ENCODE data around the gene LCAT. TPM values are rescaled to one million over a fixed set of nuclear protein-coding genes. Genes with fewer than 3 reads are reported as not detected.

Gene LCAT
- total RNA-seq, 2 experiments from 2014 or later: 10.7 to 14.8 TPM

- CTCF ChIA-PET: interaction anchor here (1.3 to 4.3 kb wide), 10 partner anchors 51 to 372 kb away, joined by 3 to 22 read pairs (median 6); partner anchors contain the start of genes CTCF and NRN1L
- H3K4me3 Mint-ChIP-seq: no peak overlapping the region
- H3K4me1 Mint-ChIP-seq: peaks cover 34% of the 10 kb centered on the region
- peak overlapping the region; percentile 97 for H3K27ac Mint-ChIP-seq
- H3K9me3 Mint-ChIP-seq: no peaks in the 10 kb centered on the region
- H3K36me3 Mint-ChIP-seq (ENCODE audit: low read depth): peaks cover 56% of the 10 kb centered on the region
- no peak for DNase-seq
- POLR2A ChIA-PET: interaction anchor here (0.9 to 5.2 kb wide), 18 partner anchors 11 to 153 kb away, joined by 3 to 42 read pairs (median 10); partner anchors contain the start of genes DDX28, DUS2, EDC4 and NFATC3
- no peaks in the 10 kb centered on the region for H3K27me3 Mint-ChIP-seq
These were observed 9.4 kb downstream of the LCAT start for GRCh38 chr16:67934306-67935100.

- no peaks in the 10 kb centered on the region for H3K9me3 Mint-ChIP-seq
- no peak for DNase-seq
- peaks cover 55% of the 10 kb centered on the region for H3K36me3 Mint-ChIP-seq (ENCODE audit: low read depth)
- no peak overlapping the region for H3K4me3 Mint-ChIP-seq
- peaks cover 29% of the 10 kb centered on the region for H3K4me1 Mint-ChIP-seq
- ChIA-PET POLR2A (interaction anchor here (0.6 to 5.2 kb wide), 10 partner anchors 10 to 141 kb away, joined by 3 to 42 read pairs (median 4); partner anchors contain the start of genes EDC4 and PSKH1), CTCF (interaction anchor here (2.1 to 4.3 kb wide), 2 partner anchors 50 to 117 kb away, joined by 11 to 22 read pairs; partner anchors contain the start of gene NRN1L)
- no peak overlapping the region for H3K27ac Mint-ChIP-seq
- no peaks in the 10 kb centered on the region for H3K27me3 Mint-ChIP-seq
These were observed 10.1 kb downstream of the LCAT start for GRCh38 chr16:67933805-67934204.

GRCh38 chr16:67932462-67932840 is 11.5 kb downstream of the LCAT start:
- CTCF ChIA-PET: interaction anchor here (0.9 to 1.0 kb wide), 2 partner anchors 9 to 10 kb away, joined by 4 read pairs; no protein-coding TSS in a partner anchor

GRCh38 chr16:67931712-67932461 is 12.0 kb downstream of the LCAT start, which contains the start of gene CTRL:
Gene CTRL, minus strand, starts transcription at chr16:67931862. Its CDS starts 10 bp downstream, at chr16:67931852.
- no peaks in the 10 kb centered on the region for H3K27me3 Mint-ChIP-seq
- CTCF ChIA-PET: interaction anchor here (0.9 to 1.0 kb wide), 2 partner anchors 9 to 28 kb away, joined by 3 to 4 read pairs; no protein-coding TSS in a partner anchor
- POLR2A ChIA-PET: interaction anchor here (1.0 to 5.2 kb wide), 6 partner anchors 8 to 132 kb away, joined by 3 to 42 read pairs (median 4); no protein-coding TSS in a partner anchor
- H3K4me3 Mint-ChIP-seq: no peak within 1 kb of the TSS
- H3K4me1 Mint-ChIP-seq: peaks cover 23% of the 10 kb centered on the region
- peaks cover 50% of the 10 kb centered on the region for H3K36me3 Mint-ChIP-seq (ENCODE audit: low read depth)
- no peak for DNase-seq
- peak within 1 kb of the TSS; percentile 2 for H3K27ac Mint-ChIP-seq
- no peaks in the 10 kb centered on the region for H3K9me3 Mint-ChIP-seq

More at GRCh38 chr16:67932462-67932840, 11.5 kb downstream of the LCAT start:
- peaks cover 55% of the 10 kb centered on the region for H3K36me3 Mint-ChIP-seq (ENCODE audit: low read depth)
- H3K4me1 Mint-ChIP-seq: peaks cover 28% of the 10 kb centered on the region
- H3K9me3 Mint-ChIP-seq: no peaks in the 10 kb centered on the region
- POLR2A ChIA-PET: interaction anchor here (0.9 to 5.2 kb wide), 3 partner anchors 9 to 99 kb away, joined by 3 to 42 read pairs (median 3); no protein-coding TSS in a partner anchor
- no peak for DNase-seq
- no peak overlapping the region for H3K4me3 Mint-ChIP-seq
- H3K27ac Mint-ChIP-seq: no peak overlapping the region
- H3K27me3 Mint-ChIP-seq: no peaks in the 10 kb centered on the region

GRCh38 chr16:67930678-67931211 is 13.2 kb downstream of the LCAT start:
- no peak overlapping the region for H3K4me3 Mint-ChIP-seq
- ChIA-PET POLR2A (interaction anchor here (1.0 to 1.6 kb wide), 5 partner anchors 8 to 134 kb away, joined by 3 to 5 read pairs (median 4); no protein-coding TSS in a partner anchor), CTCF (interaction anchor here (0.9 kb wide), 1 partner anchor 27 kb away, joined by 3 read pairs; no protein-coding TSS in a partner anchor)
- no peak for DNase-seq
- H3K27ac Mint-ChIP-seq: no peak overlapping the region
- peaks cover 40% of the 10 kb centered on the region for H3K36me3 Mint-ChIP-seq (ENCODE audit: low read depth)
- H3K9me3 Mint-ChIP-seq: no peaks in the 10 kb centered on the region
- peaks cover 20% of the 10 kb centered on the region for H3K4me1 Mint-ChIP-seq
- H3K27me3 Mint-ChIP-seq: no peaks in the 10 kb centered on the region

GRCh38 chr16:67930191-67930590 is 13.7 kb downstream of the LCAT start:
- H3K36me3 Mint-ChIP-seq (ENCODE audit: low read depth): peaks cover 34% of the 10 kb centered on the region
- CTCF ChIA-PET: interaction anchor here (2.2 kb wide), 1 partner anchor 110 kb away, joined by 7 read pairs; no protein-coding TSS in a partner anchor

GRCh38 chr16:67928561-67929364 is 15.2 kb downstream of the LCAT start:
- Mint-ChIP-seq H3K4me1 (peaks cover 2% of the 10 kb centered on the region), H3K27me3 (no peaks in the 10 kb centered on the region), H3K36me3 (ENCODE audit: low read depth) (peaks cover 20% of the 10 kb centered on the region), H3K4me3 (no peak overlapping the region), H3K27ac (no peak overlapping the region), H3K9me3 (no peaks in the 10 kb centered on the region)
- CTCF ChIA-PET: interaction anchor here (0.8 to 2.2 kb wide), 11 partner anchors 8 to 112 kb away, joined by 3 to 14 read pairs (median 4); no protein-coding TSS in a partner anchor
- POLR2A ChIA-PET: interaction anchor here (0.9 kb wide), 2 partner anchors 39 to 46 kb away, joined by 3 read pairs; no protein-coding TSS in a partner anchor
- DNase-seq: peak; percentile 82

More at GRCh38 chr16:67930191-67930590, 13.7 kb downstream of the LCAT start:
- Mint-ChIP-seq H3K27me3 (no peaks in the 10 kb centered on the region), H3K27ac (no peak overlapping the region), H3K9me3 (no peaks in the 10 kb centered on the region), H3K4me3 (no peak overlapping the region), H3K4me1 (peaks cover 17% of the 10 kb centered on the region)
- no peak for DNase-seq
- POLR2A ChIA-PET: interaction anchor here (1.6 kb wide), 1 partner anchor 10 kb away, joined by 4 read pairs; no protein-coding TSS in a partner anchor

- H3K36me3 Mint-ChIP-seq (ENCODE audit: low read depth): peaks cover 16% of the 10 kb centered on the region
- H3K4me3 Mint-ChIP-seq: no peak overlapping the region
- POLR2A ChIA-PET: no interaction called here
- H3K27ac Mint-ChIP-seq: peak overlapping the region; percentile 55
- CTCF ChIA-PET: interaction anchor here (0.8 to 2.2 kb wide), 10 partner anchors 9 to 112 kb away, joined by 3 to 14 read pairs (median 4); no protein-coding TSS in a partner anchor
- H3K9me3 Mint-ChIP-seq: no peaks in the 10 kb centered on the region
- no peaks in the 10 kb centered on the region for H3K27me3 Mint-ChIP-seq
- no peak for DNase-seq
- H3K4me1 Mint-ChIP-seq: no peaks in the 10 kb centered on the region
These were observed 15.8 kb downstream of the LCAT start for GRCh38 chr16:67928147-67928546.

- Mint-ChIP-seq H3K27me3 (no peaks in the 10 kb centered on the region), H3K9me3 (no peaks in the 10 kb centered on the region), H3K4me3 (no peak overlapping the region), H3K4me1 (peaks cover under 1% of the 10 kb centered on the region), H3K36me3 (ENCODE audit: low read depth) (peaks cover 13% of the 10 kb centered on the region), H3K27ac (no peak overlapping the region)
- POLR2A ChIA-PET: no interaction called here
- no peak for DNase-seq
- CTCF ChIA-PET: interaction anchor here (1.2 to 1.8 kb wide), 3 partner anchors 44 to 111 kb away, joined by 3 to 14 read pairs (median 5); no protein-coding TSS in a partner anchor
These were observed 16.6 kb downstream of the LCAT start for GRCh38 chr16:67927131-67927941.

- ChIA-PET POLR2A (interaction anchor here (5.2 kb wide), 1 partner anchor 9 kb away, joined by 42 read pairs; the partner anchor contains the start of gene PSMB10), CTCF (interaction anchor here (1.2 to 2.0 kb wide), 3 partner anchors 42 to 110 kb away, joined by 3 to 10 read pairs (median 5); no protein-coding TSS in a partner anchor)
- no peaks in the 10 kb centered on the region for H3K9me3 Mint-ChIP-seq
- H3K36me3 Mint-ChIP-seq (ENCODE audit: low read depth): peaks cover 6% of the 10 kb centered on the region
- DNase-seq: no peak
- peak overlapping the region; percentile 48 for H3K27ac Mint-ChIP-seq
- H3K4me1 Mint-ChIP-seq: peaks cover 5% of the 10 kb centered on the region
- H3K4me3 Mint-ChIP-seq: no peak overlapping the region
- no peaks in the 10 kb centered on the region for H3K27me3 Mint-ChIP-seq
These were observed 17.7 kb downstream of the LCAT start for GRCh38 chr16:67926181-67926750.

Measured in activated CD4-positive, alpha-beta memory T cell treated with anti-CD3 and anti-CD28 coated beads, Interleukin-2, amount 10 ng/mL, durations not matched to agents 7 days and 5 days (primary cell).